ENCODE results near the gene RNF8.

Gene RNF8

GRCh38 chr6:37347670-37348111 is 6.1 kb upstream of the RNF8 start:
- TF ChIP-seq CTCF (IDR thresholded peaks at IDR 0.05; ENCODE audit: insufficient read depth, low read depth, low read length, missing control alignments): no peak
- DNase-seq (ENCODE audit: low read depth): no peak
- no peak overlapping the region for H3K4me3 ChIP-seq (ENCODE audit: low read depth, low read length)

GRCh38 chr6:37351027-37351426 is 2.8 kb upstream of the RNF8 start:
- no peak for TF ChIP-seq CTCF (IDR thresholded peaks at IDR 0.05; ENCODE audit: insufficient read depth, low read depth, low read length, missing control alignments)

GRCh38 chr6:37352384-37352783 is 1.4 kb upstream of the RNF8 start:
- no peak for TF ChIP-seq CTCF (IDR thresholded peaks at IDR 0.05; ENCODE audit: insufficient read depth, low read depth, low read length, missing control alignments)

More at GRCh38 chr6:37351027-37351426, 2.8 kb upstream of the RNF8 start:
- DNase-seq (ENCODE audit: low read depth): no peak
- no peak overlapping the region for H3K4me3 ChIP-seq (ENCODE audit: low read depth, low read length)

GRCh38 chr6:37354526-37355384 is 972 bp downstream of the RNF8 start:
- H3K4me3 ChIP-seq (ENCODE audit: low read depth, low read length): peak overlapping the region; percentile 96
- no peak for TF ChIP-seq CTCF (IDR thresholded peaks at IDR 0.05; ENCODE audit: insufficient read depth, low read depth, low read length, missing control alignments)
- DNase-seq (ENCODE audit: low read depth): peak; percentile 11

More at GRCh38 chr6:37352384-37352783, 1.4 kb upstream of the RNF8 start:
- no peak for DNase-seq (ENCODE audit: low read depth)
- no peak overlapping the region for H3K4me3 ChIP-seq (ENCODE audit: low read depth, low read length)

- TF ChIP-seq CTCF (IDR thresholded peaks at IDR 0.05; ENCODE audit: insufficient read depth, low read depth, low read length, missing control alignments): no peak
- DNase-seq (ENCODE audit: low read depth): no peak
- H3K4me3 ChIP-seq (ENCODE audit: low read depth, low read length): no peak overlapping the region
Measured at GRCh38 chr6:37357288-37357687, 3.5 kb downstream of the RNF8 start.

GRCh38 chr6:37357860-37358259 is 4.1 kb downstream of the RNF8 start:
- H3K4me3 ChIP-seq (ENCODE audit: low read depth, low read length): no peak overlapping the region
- DNase-seq (ENCODE audit: low read depth): no peak
- TF ChIP-seq CTCF (IDR thresholded peaks at IDR 0.05; ENCODE audit: insufficient read depth, low read depth, low read length, missing control alignments): no peak

Measured in GM12865 (cell line).